ENCODE data around the gene LNPEP.

Gene LNPEP

GRCh38 chr5:97000391-97000790 is 64.5 kb downstream of the LNPEP start:
- DNase-seq (ENCODE audit: low read depth): no peak

DNA sequence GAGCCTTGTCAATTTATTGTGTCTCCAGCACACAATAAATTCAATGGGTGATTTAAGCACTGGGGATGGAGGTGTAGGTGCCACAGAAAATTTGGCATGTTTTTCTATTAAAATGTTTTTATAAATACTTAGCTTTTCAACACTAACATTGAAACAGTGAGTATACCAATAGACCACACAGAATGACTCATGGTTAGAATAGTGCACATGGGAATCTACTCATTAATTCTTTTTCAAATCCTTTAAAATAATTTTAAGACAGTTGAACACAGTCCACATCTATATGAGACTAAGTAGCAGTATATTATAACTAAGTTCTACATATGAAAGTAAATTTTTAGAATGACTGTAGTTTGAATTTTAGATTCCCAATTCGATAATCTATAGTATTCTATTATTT is 67.1 kb downstream of the LNPEP start:
- DNase-seq (ENCODE audit: low read depth): no peak

DNA sequence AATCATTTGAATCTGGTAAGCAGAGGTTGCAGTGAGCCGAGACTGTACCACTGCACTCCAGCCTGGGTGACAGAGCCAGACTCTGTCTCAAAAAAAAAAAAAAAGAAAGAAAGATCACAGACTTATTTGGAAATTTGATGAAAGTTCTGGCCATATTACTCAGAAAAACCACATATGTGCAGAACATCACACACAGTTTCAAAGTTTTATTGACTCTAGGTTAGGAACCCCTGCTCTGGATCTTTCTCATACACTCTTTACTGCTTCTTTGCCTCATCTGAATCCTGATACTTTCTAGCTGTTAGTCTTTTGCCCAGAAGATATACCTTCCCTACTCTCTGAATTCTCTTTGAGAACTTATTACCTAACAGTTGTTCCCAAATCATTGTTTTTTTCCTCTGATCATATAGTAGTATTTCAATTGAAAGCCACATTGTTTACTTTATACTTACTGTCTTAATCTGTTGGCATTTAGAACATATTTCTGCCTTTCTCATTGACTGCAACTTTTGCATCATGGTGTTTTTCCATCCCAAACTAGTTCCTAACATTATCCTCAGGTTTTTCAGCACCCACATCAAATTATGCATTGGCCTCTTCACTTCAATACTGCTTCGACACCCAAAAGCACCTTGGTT is 68.7 kb downstream of the LNPEP start:
- no peak for DNase-seq (ENCODE audit: low read depth)

DNA sequence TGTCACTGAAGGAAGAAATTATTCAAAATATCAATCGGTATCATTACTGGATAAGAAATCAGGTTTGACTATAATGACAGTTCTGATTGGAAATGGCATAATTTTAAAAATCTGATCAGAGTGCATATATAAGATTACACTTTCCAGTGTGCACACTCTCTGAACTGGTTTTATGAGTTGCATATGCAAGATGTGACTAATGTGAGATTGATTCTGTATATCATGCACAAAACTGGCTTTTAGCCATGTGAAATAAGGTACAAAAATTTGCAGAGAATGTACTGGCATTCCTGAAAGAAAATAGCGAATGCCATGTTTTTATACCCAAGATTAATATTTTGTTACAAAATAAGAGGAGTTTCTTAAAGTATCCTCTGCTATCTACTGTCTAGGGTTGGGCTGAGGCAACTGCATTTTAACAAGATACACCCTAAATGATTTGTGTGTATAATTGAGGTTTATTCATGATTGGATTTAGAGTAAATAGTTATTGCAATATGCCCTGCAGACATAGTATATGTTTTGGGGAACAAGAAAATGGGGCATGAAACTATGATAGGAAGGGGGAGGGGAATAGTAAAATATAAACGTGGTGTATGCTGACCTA is 70.7 kb downstream of the LNPEP start:
- no peak for DNase-seq (ENCODE audit: low read depth)

DNA sequence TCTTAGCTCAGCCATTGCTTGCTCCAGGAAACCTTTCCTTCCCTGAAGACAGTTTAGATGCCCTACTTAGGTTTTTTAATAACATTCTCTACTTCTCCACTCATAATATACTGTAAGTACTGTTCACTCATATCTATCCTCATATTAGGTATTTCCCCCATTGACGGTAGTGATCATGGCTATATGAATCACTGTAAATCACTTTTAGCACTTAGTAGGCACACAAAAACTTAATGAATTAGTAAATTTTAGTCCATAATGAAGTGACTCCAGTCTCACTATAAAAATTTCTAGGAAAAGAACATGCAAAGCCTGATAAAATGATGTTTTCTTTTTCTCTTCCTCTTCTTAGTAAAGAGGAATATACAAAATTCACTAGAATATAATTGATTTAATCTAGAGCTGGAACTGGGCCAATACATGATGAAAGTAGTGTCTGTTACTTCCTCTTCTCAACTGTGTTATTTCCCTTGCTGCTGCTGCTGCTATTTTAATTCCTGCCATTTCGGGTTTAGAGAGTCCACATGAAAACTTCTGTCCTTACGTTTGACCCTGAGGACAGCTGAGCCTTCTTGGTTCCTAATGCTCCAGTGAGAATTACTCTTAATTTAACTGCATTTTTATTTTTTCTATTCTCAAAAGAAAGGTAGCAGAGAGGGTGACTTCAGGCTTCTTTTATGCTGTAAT is 73.5 kb downstream of the LNPEP start:
- no peak for DNase-seq (ENCODE audit: low read depth)

- no peak for DNase-seq (ENCODE audit: low read depth)
Measured at GRCh38 chr5:97009921-97010320, 74.0 kb downstream of the LNPEP start.

GRCh38 chr5:97010606-97011005 is 74.7 kb downstream of the LNPEP start:
- DNase-seq (ENCODE audit: low read depth): no peak

DNA sequence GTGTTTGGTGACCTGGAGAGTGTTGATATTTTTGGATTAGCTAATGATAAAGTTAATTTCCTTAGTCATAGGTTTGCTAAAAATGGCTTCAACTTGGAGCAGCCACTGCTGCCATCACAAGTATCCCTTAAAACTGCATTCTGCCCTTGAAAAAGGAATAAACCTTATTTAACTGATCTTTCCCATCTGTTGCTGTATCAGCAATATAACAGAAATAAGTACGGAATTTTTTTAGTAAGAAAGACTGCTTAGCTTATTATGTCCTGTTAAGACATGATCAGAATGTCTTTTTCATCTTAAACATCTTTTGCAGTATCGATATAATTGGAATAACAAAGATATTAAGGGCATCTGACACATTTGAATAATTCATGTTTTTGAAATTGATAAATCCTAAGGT is 75.7 kb downstream of the LNPEP start:
- DNase-seq (ENCODE audit: low read depth): no peak

- DNase-seq (ENCODE audit: low read depth): no peak
Measured at GRCh38 chr5:97019435-97020117, 83.7 kb downstream of the LNPEP start.

GRCh38 chr5:97021416-97021815 is 85.5 kb downstream of the LNPEP start:
- no peak for DNase-seq (ENCODE audit: low read depth)

DNA sequence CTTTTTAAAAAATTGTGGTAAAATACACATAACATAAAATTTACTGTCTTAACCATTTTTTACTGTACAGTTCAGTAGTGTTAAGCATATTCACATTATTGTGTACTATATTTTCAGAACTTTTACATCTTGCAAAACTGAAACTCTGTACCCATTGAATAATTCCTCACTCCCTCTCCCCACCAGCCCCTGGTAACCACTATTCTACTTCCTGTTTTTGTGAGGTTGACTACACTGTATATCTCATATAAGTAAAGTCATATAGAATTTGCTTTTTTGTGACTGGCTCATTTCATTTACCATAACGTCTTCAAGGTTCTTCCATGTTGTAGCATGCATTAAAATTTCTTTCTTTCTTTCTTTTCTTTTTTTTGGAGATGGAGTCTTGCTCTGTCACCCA is 87.0 kb downstream of the LNPEP start:
- no peak for DNase-seq (ENCODE audit: low read depth)

DNA sequence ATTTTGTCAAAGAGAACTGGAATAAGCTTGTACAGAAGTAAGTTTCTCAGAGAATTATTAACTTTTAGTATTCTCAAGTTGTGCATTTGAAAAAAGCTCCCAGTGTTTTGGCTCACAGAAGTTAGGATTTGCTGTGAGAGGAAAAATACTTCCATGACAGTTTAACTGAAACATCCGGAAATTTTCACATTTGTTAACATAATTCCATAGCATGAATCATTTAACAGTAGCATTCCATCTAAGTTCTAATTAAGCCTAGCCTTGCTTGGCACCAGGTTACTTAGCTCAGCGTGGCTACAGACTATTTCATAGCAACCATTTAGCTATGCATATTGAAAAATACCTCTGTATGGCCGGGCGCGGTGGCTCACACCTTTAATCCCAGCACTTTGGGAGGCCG is 90.8 kb downstream of the LNPEP start:
- no peak for DNase-seq (ENCODE audit: low read depth)

DNA sequence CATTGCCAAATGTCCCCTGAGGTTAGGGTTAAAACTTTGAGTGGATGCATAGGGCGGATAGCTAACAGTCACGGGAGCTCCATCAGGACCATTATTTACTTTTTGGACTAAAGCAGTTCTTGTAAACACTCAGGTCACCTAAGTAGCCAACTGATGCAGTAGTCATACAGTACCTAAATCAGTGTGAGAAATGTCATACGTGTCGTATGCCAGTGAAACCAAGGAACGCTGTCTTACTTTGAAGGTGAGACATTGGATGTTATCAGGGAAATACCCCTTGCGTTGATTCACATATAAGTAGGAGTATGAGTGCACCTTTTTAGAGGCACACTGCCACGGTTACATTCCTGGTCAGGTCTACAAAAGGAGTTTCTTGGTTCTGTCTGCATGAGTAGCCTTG is 101.9 kb downstream of the LNPEP start:
- no peak for DNase-seq (ENCODE audit: low read depth)

DNA sequence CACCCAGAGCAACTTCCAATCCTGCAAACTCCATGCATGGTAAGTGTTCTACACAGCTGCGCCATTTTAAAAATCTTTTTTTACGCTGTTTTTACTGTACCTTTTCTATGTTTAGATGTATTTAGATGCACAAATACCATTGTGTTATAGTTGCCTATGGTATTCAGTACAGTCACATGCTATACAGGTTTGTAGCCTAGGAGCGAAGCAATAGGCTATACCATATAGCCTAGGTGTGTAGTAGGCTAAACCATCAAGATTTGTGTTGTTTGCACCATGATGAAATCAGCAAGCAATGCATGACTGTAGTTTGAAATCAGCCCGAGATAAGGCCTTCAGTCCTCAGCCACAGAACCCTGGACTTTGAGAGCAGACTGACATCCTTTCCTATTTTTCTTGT is 105.4 kb downstream of the LNPEP start:
- no peak for DNase-seq (ENCODE audit: low read depth)

GRCh38 chr5:97042996-97043395 is 107.1 kb downstream of the LNPEP start:
- no peak for DNase-seq (ENCODE audit: low read depth)

GRCh38 chr5:97043511-97043910 is 107.6 kb downstream of the LNPEP start:
- DNase-seq (ENCODE audit: low read depth): no peak

DNA sequence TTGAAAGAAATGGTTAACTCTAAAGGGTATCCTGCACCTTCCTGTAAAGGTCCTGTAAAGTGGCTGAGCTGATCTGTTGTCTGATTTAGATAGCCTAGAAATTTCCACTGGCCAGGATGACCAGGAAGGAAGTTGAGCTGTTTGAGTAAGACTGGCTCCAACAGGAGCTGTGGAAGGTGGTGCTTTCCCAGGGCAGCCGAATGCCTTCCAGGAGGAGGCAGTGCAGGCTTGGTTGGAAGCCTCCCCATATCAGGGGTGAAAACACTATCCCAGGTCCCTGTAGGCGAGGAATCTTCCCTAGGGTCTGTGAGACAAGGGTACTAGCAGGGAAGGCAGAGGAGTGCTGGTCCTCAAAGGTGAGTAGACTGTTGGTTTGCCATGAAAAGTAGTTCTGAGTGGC is 108.2 kb downstream of the LNPEP start:
- DNase-seq (ENCODE audit: low read depth): no peak

DNA sequence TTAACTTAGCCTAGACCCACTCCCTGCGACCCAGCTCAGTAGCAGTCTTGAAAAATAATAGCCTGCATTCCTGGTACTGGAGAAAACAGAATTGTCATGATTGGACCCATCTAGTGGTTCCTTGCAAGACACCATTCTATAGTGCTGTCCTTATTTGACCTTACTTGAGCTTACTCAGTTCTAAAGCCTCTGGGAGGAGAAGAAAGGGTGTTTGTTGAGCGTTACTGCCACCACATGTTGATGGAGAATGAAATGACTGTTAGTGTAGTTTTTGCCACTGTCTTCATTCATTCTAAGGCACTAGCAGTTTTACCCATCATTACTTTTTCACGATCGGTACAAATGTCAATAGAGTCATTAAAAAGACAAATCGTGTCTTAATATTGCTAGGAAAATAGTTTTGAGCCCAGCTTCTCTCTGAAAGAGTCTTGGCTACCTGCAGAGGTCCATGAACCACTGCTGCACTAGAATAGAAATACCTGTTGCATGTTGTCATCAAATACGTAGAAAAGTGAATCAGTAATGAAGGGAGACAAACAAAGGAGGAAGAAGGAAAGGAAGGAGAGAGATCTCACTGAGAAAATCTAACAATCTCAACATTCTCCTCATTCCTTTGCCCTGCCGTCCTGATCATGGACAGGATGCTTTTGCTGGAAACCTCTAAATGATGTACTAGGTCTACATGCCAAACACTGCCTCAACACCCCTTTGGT is 110.5 kb downstream of the LNPEP start:
- no peak for DNase-seq (ENCODE audit: low read depth)

- no peak for DNase-seq (ENCODE audit: low read depth)
Measured at GRCh38 chr5:97047076-97047475, 111.2 kb downstream of the LNPEP start.

DNA sequence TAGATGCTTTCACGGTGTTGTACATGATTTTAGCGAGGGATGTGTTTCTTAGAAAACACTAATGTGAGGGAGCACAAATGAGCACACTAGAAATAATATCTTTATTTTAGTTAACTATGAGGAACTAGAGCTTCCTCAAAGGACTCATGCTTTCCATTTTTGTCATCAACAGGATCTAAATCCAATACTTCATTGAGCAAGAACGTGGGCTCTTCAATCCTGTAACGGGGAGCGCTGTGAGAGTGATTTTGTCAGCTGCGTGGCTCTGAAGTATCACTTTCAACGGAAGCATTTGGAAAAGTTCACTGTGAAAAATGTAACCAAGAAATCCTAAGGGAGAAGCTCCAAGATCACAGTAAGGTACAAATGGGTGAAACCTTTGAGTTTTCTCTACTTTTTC is 113.3 kb downstream of the LNPEP start:
- DNase-seq (ENCODE audit: low read depth): no peak

- DNase-seq (ENCODE audit: low read depth): no peak
Measured at GRCh38 chr5:97056263-97056662, 120.4 kb downstream of the LNPEP start.

GRCh38 chr5:97062046-97062445 is 126.2 kb downstream of the LNPEP start:
- DNase-seq (ENCODE audit: low read depth): no peak

Data from T follicular helper cell (primary cell).